Central memory CD8-positive, alpha-beta T cell (primary cell): ENCODE measurements around the gene NPFFR1.

Experiments used
- ATAC-seq: fragments of 150-1000 bp; cut with Tn5 transposase; replicated peaks from 2 replicates; pipeline ENCODE4 v1.10.0; 2022; ENCODE audit warnings: mild to moderate bottlenecking, moderate FRiP score, moderate number of reproducible peaks; ENCODE audit not compliant: poor library complexity, severe bottlenecking; ENCODE audit errors: extremely low read depth
- DNase-seq, 2 donors: peaks; one replicate each; pipeline ENCODE4 v3.0.0; 2021; ENCODE audit warnings: low spot score in 2 of 2
- H3K27ac Mint-ChIP-seq: one replicate; pipeline ENCODE4 v1.8.0; 2022; ENCODE audit warnings: low read depth, mild to moderate bottlenecking, moderate library complexity, mixed read lengths
- H3K27me3 Mint-ChIP-seq: one replicate; pipeline ENCODE4 v1.8.0; 2022; ENCODE audit warnings: mixed read lengths
- H3K36me3 Mint-ChIP-seq: one replicate; pipeline ENCODE4 v1.8.0; 2022; ENCODE audit warnings: mild to moderate bottlenecking, moderate library complexity, mixed read lengths; ENCODE audit not compliant: insufficient read depth
- H3K4me1 Mint-ChIP-seq: one replicate; pipeline ENCODE4 v1.8.0; 2022; ENCODE audit warnings: mixed read lengths
- H3K4me3 Mint-ChIP-seq: one replicate; pipeline ENCODE4 v1.8.0; 2022; ENCODE audit warnings: mild to moderate bottlenecking, moderate library complexity, mixed read lengths
- H3K9me3 Mint-ChIP-seq: one replicate; pipeline ENCODE4 v1.8.0; 2022; ENCODE audit warnings: mixed read lengths

Gene NPFFR1

DNA sequence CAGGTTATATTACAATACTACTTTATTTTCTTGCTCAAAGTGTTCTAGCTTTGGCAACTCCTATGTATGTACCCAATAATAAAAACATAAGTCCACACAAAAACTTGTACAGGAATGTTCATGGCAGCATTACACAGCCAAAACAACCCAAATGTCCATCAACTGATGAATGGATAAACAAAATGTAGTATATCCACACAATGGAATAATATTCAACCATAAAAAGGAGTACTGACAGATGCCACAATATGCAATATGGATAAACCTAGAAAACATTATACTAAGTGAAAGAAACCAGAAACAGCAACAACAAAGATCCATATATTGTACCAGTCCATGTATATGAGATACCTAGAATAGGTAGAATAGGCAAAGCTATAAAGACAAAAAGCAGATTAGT, 71.5 kb downstream of the NPFFR1 start:
- ATAC-seq (no peak), DNase-seq (no peak)
- Mint-ChIP-seq H3K27ac (no peak overlapping the region), H3K36me3 (peaks cover 42% of the 10 kb centered on the region), H3K27me3 (no peaks in the 10 kb centered on the region), H3K9me3 (no peaks in the 10 kb centered on the region), H3K4me3 (no peak overlapping the region), H3K4me1 (no peaks in the 10 kb centered on the region)

DNA sequence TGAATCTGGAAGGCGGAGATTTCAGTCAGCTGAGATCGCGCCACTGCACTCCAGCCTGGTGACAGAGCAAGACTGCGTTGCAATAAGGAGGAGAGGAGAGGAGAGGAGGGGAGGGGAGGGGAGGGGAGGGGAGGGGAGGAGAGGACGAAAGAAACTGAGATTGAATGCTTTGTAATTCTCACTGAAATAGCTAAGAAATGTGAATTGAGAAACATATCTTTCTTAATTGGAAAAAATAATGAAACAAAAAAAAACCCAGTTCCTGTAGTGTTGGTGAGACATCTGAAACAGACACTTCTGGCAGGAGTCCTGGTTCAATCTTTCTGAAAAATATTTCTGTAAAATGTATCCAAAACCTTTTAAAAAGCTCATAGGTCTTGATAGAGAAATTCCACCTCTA, 77.0 kb downstream of the NPFFR1 start:
- H3K36me3 Mint-ChIP-seq, result peaks cover 53% of the 10 kb centered on the region

DNA sequence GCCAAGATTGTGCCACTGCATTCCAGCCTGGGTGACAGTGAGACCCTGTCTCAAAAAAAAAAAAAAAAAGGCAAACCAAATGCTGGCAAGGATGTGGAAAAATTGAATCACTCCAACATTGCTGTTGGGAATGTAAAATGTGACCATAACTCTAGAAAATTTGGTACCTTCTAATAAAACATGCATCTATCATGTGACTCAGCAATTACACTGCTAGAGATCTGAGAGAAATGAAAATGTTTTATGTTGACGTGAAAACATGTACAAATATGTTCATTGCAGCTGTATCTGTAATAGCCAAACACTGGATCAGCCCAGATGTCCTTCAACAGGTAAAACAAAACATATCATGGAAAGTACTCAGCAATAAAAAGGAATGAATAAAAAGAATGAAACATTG, 82.7 kb downstream of the NPFFR1 start:
- Mint-ChIP-seq H3K27me3 (no peaks in the 10 kb centered on the region), H3K27ac (no peak overlapping the region), H3K4me1 (peaks cover 20% of the 10 kb centered on the region), H3K9me3 (no peaks in the 10 kb centered on the region), H3K4me3 (no peak overlapping the region), H3K36me3 (peaks cover 27% of the 10 kb centered on the region)
- ATAC-seq, result no peak
- DNase-seq, result no peak

More for the DNA sequence above, 77.0 kb downstream of the NPFFR1 start:
- Mint-ChIP-seq H3K27me3 (no peaks in the 10 kb centered on the region), H3K4me1 (no peaks in the 10 kb centered on the region), H3K9me3 (no peaks in the 10 kb centered on the region), H3K4me3 (no peak overlapping the region), H3K27ac (no peak overlapping the region)
- ATAC-seq (no peak), DNase-seq (no peak)

DNA sequence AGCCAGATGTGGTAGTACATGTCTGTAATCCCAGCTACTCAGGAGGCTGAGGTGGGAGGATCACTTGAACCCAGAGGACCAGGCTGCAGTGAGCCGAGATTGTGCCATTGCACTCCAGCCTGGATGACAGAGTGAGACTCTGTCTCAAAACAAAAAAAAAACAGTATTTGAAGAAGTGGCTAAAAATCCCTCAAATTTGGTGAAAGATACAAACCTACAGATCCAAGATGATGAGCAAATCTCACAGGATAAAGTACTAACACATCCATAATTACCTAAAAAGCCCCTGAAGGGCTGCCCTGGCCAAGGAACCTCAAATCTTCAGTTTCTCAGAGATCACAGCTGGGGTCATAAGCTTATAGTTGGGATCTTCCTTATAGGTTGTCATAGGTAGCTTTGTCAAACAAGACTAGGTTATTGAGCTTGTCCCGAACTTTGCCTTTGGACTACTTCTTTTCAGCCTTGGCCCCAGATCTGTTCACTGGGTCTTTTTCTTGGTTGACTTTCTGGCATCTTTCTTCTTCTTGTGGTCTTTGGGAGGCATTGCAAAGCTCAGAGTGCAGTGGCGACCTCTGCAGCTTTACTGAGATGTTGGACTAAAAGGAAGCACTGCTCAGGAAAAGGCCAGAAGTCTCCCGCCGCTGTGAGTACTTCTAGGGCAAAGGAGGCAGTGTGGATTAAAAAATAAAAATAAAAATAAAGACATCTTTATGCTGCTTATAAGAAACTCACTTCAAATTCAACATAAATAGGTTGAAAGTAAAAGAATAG, 84.9 kb downstream of the NPFFR1 start:
- Mint-ChIP-seq H3K9me3 (no peaks in the 10 kb centered on the region), H3K27ac (no peak overlapping the region), H3K4me1 (peaks cover 20% of the 10 kb centered on the region), H3K36me3 (peaks cover 22% of the 10 kb centered on the region), H3K27me3 (no peaks in the 10 kb centered on the region), H3K4me3 (no peak overlapping the region)
- no peak for DNase-seq
- no peak for ATAC-seq
